SW480 (cell line): ENCODE data around the gene CDK12.
"Not testable (repeated sequence)": the region's sequence is repeated elsewhere in the genome, so short reads cannot be mapped to it uniquely, and the experiment has no call there.

Experiments used
- DNase-seq: peaks from one replicate; pipeline ENCODE4 v3.0.0-alpha.2; 2016; ENCODE audit warnings: low spot score

The CDK12 gene

GRCh38 chr17:39461113-39461925 lies at the start of gene CDK12:
Gene CDK12, plus strand, starts transcription at chr17:39461486. Its CDS starts 586 bp downstream, at chr17:39462072.
- DNase-seq = peak; percentile 99

DNA sequence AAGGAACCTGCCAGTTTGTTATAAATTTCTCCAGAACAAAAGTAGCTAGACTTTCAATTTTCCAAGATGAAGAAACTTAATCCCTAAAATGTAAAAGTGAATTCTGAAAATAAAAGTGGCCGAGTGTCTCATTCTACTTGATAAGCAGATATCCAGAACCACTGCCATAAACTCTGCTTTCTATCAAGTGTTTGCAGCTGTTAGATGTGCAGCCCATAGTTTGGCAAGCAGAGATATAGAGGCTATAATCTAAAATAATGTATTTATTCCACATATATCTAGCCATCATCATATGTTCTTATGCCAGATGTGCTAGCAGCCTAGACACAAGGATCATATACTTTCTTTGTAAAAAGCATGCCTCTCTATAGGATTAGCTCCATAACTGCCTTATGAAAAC lies 45.1 kb upstream of the CDK12 start:
- no peak for DNase-seq

- no peak for DNase-seq
These were observed 31.7 kb upstream of the CDK12 start for GRCh38 chr17:39429600-39429999.

DNA sequence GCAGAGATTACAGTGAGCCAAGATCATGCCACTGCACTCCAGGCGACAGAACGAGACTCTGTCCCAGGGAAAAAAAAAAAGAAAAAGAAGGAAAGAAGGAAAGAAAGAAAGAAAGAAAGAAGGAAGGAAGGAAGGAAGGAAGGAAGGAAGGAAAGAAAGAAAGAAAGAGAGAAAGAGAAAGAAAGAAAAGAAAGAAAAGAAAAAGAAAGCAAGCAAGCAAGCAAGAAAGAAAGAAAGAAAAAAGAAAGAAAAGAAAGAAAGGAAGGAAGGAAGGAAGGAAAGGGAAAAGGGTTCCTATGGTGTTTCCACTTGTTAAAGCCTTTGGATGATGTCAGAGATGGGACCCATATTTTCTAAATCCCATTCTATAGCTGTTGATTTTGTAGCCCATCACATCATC lies 21.4 kb upstream of the CDK12 start:
- not testable (repeated sequence) for DNase-seq

DNA sequence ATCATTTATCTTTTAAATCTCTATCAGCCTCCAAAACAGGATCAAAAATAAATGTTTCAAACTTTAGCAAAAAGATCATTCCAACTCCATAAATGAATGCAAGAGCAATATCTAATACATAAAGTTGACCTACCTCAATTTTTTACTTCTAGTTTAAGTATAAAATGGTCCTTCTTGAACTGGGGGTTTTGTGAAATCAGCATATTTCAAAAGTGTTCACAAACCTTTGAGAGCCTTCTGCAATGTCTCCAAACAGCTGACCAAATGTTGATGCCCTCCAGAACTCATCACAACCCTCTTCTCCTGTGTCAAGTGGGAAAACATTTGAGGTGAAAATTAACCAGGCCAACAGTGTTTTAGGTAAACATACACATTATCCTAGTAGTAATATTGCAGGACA lies 18.0 kb upstream of the CDK12 start:
- no peak for DNase-seq

DNA sequence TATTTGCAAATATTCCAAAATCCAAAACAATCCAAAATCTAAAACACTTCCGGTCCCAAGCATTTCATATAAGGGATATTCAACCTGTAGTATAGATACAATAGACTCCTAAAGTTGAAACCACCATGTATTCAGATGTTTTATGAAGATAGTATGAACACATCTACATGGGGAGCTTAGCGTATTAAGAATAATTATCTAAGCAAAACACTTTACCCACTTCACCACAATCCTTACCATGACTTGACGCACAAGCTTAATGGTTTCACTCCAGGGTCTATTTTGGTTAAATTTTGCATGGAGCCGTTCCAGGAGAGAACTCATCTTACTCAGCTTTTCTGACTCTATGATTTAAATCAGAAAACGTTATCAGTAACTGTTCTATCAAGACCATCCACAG lies 13.7 kb upstream of the CDK12 start:
- no peak for DNase-seq

DNA sequence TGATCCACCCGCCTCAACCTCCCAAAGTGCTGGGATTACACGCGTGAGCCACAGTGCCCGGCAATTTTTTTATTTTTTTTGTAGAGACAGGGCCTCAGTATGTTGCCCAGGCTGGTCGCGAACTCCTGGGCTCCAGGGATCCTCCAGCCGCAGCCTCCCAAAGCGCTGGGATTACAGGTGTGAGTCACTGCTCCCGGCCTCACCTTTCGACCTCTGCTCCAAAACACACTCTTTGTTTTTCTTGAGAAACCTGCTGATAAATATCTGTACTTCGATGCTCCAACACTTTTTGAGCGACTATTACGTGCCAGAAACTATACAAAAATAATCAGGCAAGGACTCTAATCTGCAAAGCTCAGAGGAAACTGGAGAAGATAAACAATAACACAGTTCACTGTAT lies 11.2 kb upstream of the CDK12 start:
- no peak for DNase-seq

GRCh38 chr17:39450847-39451581 lies 10.3 kb upstream of the CDK12 start, which contains the start of gene MED1:
Gene MED1, minus strand, starts transcription at chr17:39451263. Its CDS starts 201 bp downstream, at chr17:39451062.
- peak; percentile 98 for DNase-seq

GRCh38 chr17:39455919-39456318 lies 5.4 kb upstream of the CDK12 start:
- no peak for DNase-seq

DNA sequence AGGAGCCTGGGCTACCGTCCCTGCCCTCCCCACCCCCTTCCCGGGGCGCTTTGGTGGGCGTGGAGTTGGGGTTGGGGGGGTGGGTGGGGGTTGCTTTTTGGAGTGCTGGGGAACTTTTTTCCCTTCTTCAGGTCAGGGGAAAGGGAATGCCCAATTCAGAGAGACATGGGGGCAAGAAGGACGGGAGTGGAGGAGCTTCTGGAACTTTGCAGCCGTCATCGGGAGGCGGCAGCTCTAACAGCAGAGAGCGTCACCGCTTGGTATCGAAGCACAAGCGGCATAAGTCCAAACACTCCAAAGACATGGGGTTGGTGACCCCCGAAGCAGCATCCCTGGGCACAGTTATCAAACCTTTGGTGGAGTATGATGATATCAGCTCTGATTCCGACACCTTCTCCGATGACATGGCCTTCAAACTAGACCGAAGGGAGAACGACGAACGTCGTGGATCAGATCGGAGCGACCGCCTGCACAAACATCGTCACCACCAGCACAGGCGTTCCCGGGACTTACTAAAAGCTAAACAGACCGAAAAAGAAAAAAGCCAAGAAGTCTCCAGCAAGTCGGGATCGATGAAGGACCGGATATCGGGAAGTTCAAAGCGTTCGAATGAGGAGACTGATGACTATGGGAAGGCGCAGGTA lies 762 bp downstream of the CDK12 start:
- DNase-seq = peak; percentile 42

DNA sequence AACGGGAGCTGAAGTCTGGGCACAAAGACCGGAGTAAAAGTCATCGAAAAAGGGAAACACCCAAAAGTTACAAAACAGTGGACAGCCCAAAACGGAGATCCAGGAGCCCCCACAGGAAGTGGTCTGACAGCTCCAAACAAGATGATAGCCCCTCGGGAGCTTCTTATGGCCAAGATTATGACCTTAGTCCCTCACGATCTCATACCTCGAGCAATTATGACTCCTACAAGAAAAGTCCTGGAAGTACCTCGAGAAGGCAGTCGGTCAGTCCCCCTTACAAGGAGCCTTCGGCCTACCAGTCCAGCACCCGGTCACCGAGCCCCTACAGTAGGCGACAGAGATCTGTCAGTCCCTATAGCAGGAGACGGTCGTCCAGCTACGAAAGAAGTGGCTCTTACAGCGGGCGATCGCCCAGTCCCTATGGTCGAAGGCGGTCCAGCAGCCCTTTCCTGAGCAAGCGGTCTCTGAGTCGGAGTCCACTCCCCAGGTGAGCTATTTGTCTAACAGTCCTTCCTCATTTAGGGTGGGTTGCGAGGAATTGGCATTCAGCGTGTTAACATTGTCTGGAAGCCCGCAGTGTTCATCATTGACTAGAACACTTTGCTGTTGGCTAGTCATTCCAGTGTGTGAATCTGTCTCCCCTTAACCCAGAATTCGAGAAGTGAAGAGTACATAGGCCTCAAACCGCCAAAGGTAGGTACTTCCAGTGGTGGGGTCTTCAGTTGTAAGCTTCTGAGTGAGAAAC lies 1.5 kb downstream of the CDK12 start:
- peak; percentile 12 for DNase-seq

DNA sequence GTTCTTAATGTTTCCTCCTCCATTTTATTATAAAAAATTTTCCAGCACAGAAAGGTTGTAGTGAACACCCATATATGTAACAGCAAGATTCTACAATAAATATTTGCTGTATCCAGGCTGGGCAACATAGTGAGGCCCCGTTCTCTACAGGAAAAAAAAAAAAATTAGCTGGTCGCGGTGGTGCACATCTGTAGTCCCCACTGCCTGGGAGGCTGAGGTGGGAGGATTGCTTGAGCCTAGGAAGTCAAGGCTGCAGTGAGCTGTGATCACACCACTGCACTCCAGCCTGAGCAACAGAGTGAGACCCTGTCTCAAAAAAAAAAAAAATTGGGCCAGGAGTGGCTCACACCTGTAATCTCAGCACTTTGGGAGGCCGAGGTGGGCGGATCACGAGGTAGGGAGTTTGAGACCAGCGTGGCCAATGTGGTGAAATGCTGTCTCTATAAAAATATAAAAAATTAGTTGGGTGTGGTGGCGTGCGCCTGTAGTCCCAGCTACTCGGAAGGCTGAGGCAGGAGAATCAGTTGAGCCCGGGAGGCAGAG lies 3.4 kb downstream of the CDK12 start:
- not testable (repeated sequence) for DNase-seq

DNA sequence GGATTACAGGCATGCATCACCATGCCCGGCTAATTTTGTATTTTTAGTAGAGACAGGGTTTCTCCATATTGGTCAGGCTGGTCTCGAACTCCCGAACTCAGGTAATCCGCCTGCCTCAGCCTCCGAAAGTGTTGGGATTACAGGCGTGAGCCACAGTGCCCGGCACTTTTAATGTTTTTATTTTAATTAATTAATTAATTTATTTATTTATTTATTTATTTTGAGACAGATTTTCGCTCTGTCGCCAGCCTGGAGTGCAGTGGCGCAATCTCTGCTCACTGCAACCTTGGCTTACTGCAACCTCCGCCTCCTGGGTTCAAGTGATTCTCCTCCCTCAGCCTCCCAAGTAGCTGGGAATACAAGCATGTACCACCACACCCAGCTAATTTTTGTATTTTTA lies 7.3 kb downstream of the CDK12 start:
- not testable (repeated sequence) for DNase-seq

DNA sequence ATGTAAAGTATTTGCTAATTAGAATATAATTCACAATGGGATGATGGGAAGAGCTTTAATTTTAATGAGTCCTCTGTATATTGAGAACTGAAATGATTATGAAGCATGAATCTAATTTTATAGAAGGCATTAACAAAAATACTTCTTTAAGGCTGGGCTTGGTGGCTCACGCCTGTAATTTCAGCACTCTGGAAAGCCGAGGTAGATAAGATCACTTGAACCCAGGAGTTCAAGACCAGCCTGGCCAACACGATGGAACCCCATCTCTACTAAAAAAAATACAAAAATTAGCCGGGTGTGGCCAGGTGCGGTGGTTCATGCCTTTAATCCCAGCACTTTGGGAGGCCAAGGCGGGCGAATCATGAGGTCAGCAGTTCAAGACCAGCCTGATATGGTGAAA lies 12.0 kb downstream of the CDK12 start:
- no peak for DNase-seq

GRCh38 chr17:39479631-39480030 lies 18.3 kb downstream of the CDK12 start:
- not testable (repeated sequence) for DNase-seq

- DNase-seq = no peak
These were observed 22.2 kb downstream of the CDK12 start for GRCh38 chr17:39483506-39483905.

DNA sequence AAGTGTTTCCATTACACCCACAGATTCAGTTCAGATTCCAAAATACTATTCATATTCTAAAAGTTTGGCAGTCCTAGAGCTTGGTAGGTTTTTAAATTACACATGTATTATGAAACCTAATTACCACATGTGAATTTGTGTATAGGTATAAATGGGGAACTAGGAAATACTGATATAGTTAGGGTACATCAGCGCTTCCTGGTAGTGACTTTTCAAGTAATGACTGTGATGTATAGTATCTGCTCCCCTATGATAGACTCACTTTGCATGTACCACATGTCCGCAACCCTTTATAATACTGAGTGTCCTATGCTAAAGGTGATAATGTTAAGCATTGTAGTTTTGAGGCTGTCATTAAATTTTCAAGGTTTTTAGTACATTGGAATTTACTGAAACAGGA lies 22.9 kb downstream of the CDK12 start:
- DNase-seq = no peak

DNA sequence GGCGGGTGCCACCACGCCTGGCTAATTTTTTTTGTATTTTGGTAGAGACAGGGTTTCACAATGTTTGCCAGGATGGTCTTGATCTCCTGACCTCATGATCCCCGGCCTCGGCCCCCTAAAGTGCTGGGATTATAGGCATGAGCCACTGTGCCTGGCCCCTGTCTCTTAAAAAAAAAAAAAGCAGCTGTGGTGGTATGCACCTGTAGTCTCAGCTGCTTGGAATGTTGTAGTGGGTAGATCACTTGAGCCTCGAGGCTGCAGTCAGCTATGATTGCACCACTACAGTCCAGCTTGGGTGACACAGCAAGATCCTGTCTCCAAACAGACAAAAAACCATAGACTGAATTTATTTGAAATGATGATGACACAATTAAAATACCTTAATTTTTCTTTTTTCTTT lies 24.3 kb downstream of the CDK12 start:
- DNase-seq = no peak

- no peak for DNase-seq
These were observed 25.0 kb downstream of the CDK12 start for GRCh38 chr17:39486242-39486641.

GRCh38 chr17:39487490-39487889 lies 26.2 kb downstream of the CDK12 start:
- not testable (repeated sequence) for DNase-seq

- no peak for DNase-seq
These were observed 26.7 kb downstream of the CDK12 start for GRCh38 chr17:39487946-39488345.

DNA sequence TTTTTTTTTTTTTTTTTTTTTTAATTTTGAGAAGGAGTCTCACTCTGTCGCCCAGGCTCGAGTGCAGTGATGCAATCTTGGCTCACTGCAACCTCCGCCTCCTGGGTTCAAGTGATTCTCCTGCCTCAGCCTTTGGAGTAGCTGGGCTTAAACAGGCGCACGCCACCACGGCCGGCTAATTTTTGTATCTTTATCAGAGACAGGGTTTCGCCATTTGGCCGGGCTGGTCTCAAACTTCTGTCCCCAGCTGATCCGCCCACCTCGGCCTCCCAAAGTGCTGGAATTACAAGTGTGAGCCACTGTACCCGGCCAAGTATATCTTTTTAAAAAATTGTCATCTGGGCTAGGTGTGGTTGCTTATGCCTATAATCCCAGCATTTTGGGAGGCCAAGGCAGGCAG lies 35.6 kb downstream of the CDK12 start:
- DNase-seq = not testable (repeated sequence)
